Gastrocnemius medialis (tissue), 4 donors: ENCODE data around the gene CTTNBP2NL.

Source experiments
- POLR2A ChIP-seq, 2 donors: fragments of 450-650 bp; IDR thresholded peaks; one replicate each; pipeline ENCODE4 v1.6.1; 2017; ENCODE audit warnings: antibody characterized with exemption in 2 of 2, mild to moderate bottlenecking in 2 of 2, moderate library complexity in 2 of 2
- TF ChIP-seq, protein P1 (sequence below), 5 experiments: fragments of 450-650 bp in 3 of 5; fragments of 200-600 bp in 2 of 5; sonication (generic) in 2 of 5; IDR thresholded peaks in 4 of 5; conservative IDR thresholded peaks in 1 of 5; 1 replicate in 4 of 5; 2 replicates in 1 of 5; pipeline ENCODE4 v1.5.1; 2016 to 2019; ENCODE audit warnings: antibody characterized with exemption in 5 of 5, mild to moderate bottlenecking in 3 of 5, moderate library complexity in 3 of 5

- TF ChIP-seq, protein P1, sequence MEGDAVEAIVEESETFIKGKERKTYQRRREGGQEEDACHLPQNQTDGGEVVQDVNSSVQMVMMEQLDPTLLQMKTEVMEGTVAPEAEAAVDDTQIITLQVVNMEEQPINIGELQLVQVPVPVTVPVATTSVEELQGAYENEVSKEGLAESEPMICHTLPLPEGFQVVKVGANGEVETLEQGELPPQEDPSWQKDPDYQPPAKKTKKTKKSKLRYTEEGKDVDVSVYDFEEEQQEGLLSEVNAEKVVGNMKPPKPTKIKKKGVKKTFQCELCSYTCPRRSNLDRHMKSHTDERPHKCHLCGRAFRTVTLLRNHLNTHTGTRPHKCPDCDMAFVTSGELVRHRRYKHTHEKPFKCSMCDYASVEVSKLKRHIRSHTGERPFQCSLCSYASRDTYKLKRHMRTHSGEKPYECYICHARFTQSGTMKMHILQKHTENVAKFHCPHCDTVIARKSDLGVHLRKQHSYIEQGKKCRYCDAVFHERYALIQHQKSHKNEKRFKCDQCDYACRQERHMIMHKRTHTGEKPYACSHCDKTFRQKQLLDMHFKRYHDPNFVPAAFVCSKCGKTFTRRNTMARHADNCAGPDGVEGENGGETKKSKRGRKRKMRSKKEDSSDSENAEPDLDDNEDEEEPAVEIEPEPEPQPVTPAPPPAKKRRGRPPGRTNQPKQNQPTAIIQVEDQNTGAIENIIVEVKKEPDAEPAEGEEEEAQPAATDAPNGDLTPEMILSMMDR (IDR thresholded peaks at IDR 0.05 in 4 of 5, conservative IDR thresholded peaks at IDR 0.05 in 1 of 5) = no peak
- no peak for TF ChIP-seq POLR2A (IDR thresholded peaks at IDR 0.05)
Observed at GRCh38 chr1:112502826-112503225, 106.8 kb downstream of the CTTNBP2NL start.
